Activated CD4-positive, alpha-beta T cell treated with anti-CD3 and anti-CD28 coated beads, Interleukin-2, amount 50 U/mL, for 24 hours (primary cell): ENCODE data around the gene N4BP2L1.
A peak's percentile ranks its signal among the peaks of the same experiment; 100 is the strongest.

Experiments
- DNase-seq, 2 donors: peaks; one replicate each; pipeline ENCODE4 v3.0.0-alpha.2; 2020; ENCODE audit warnings: low read depth in 1 of 2, low spot score in 1 of 2

N4BP2L1 gene

GRCh38 chr13:32432856-32433255, 4.9 kb upstream of the N4BP2L1 start:
- no peak for DNase-seq

DNA sequence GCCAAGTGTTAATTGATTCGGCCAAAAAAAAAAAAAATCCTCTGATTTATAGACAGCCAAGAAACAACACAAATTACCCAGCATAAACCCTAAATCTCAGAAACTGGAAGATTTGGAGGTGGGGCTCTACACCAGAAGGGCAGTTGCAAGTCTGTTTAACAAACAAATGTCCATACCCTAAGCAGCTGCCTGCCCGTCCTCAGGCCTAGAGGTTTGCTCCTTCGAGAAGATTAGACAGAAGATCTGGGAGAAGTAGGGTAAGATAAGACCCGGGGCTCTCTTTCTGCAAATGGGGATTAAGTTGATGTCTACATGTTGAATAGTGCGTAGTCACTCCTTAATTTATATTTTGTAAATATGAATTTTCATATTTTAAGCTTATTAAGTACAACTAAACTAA, 3.4 kb upstream of the N4BP2L1 start:
- no peak for DNase-seq

- no peak for DNase-seq
These were observed 2.3 kb upstream of the N4BP2L1 start for GRCh38 chr13:32430018-32430747.

DNA sequence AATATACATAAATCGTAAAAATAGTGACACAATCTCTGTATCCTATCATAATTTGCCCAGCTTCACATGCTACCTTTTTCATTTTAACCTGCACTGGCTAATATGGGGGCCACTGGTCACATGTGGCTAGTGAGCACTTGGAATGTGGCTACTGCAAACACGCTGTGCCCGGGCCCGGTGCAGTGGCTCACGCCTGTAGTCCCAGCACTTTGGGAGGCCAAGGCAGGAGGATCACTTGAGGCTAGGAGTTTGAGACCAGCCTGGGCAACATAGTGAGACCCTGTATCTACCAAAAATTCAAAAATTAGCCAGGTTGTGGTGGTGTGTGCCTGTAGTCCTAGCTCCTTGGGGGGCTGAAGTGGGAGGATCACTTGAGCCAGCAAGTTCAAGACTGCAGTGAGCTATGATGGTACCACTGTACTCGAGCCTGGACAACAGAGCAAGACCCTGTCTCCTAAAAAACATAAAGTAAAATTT, 1.5 kb upstream of the N4BP2L1 start:
- no peak for DNase-seq

DNA sequence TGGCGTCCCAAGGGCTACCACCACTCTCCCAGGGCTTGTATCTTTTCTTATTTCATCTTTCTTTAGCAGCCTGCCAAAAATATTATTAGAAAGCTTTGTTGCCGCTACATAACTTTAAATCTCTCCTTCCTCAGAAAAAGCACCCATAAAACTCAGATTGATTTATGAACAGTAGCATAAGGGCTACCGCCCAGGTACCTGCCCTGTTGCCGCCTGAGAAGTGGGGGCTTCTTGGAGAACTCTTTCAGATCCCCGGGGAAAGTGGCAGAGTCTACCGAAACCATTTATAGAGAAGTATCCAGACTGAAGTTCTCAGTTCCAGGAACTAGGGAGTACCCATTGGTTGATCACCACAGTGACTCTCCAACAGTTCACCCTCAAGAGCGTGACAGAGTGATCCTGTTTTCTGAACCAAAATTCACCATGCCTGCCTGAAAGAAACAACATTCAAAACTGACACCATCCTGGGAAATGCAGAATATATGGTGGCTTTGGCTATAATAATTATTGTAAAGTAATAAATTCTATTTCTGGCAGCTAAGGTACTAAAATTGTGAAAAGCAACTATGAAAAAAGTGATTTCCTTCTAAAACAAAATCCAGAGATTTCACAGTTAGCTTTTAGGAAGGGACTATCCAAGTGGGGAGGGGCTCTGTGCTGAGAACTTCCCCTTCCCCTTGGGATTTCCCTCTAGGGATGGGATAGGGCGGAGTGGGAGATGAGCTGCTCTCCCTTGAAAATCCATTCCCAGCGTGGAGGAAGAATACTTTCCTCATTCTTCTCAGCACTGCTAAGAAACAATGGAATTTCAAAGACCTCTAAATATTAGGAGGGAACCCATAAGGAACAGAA, 877 bp upstream of the N4BP2L1 start:
- no peak for DNase-seq

GRCh38 chr13:32426990-32427851, 709 bp downstream of the N4BP2L1 start:
- DNase-seq: peak; percentile 22 to 25

GRCh38 chr13:32426191-32426989, 1.5 kb downstream of the N4BP2L1 start:
- peak; percentile 21 to 46 for DNase-seq

- DNase-seq: no peak
These were observed 2.8 kb downstream of the N4BP2L1 start for GRCh38 chr13:32425158-32425557.

- DNase-seq: no peak
These were observed 4.3 kb downstream of the N4BP2L1 start for GRCh38 chr13:32423592-32423991.

DNA sequence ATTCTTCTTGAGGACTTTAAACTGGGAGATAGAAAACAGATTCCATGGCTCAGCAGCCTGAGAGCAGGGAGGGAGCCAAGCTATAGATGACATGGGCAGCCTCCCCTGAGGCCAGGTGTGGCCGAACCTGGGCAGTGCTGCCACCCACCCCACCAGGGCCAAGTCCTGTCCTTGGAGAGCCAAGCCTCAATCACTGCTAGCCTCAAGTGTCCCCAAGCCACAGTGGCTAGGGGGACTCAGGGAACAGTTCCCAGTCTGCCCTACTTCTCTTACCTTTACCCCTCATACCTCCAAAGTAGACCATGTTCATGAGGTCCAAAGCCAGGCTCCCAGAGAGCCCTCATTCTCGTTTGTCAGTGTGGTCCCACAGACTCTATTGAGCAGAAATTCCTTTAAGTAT, 8.1 kb downstream of the N4BP2L1 start:
- DNase-seq: no peak

- DNase-seq: no peak
These were observed 9.9 kb downstream of the N4BP2L1 start for GRCh38 chr13:32417995-32418394.

GRCh38 chr13:32415019-32415418, 12.9 kb downstream of the N4BP2L1 start:
- no peak for DNase-seq

DNA sequence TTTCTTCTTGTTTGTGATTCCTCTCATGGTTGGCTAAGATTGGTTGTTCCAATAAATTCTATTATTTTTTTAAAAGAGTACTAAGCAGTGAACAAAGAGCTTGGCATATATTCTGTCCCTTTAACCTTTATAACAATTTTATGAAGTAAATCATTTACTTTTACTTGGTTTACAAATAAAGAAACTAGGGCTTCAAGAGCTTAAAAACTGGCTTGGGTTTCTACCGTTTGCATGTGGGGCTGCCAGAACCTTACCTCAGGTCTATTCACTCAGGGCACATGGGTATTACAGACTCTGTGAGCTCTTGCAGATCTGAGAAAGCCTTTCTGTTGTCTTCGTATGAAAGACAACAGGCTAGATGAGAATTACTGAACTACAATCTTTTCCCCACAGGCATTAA, 13.3 kb downstream of the N4BP2L1 start:
- no peak for DNase-seq

DNA sequence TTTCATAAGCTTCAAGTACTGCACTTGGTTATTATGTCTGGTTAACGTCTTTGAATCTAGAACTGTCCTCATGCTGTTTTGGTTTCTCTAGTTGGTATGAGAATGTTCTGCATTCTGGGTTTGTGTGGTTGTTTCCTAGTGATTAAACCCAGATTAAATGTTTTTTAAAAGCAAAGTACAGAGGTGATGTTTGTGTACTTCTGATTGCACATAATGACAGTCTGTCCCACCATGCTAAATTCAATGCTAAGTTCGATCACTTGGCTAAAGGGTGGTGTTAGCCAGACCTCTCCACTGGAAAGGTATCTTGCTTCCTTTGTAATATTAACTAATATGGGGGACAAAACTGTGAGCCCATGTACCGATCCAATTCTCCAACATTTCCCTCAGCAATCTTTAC, 14.6 kb downstream of the N4BP2L1 start:
- DNase-seq: no peak

- no peak for DNase-seq
These were observed 18.1 kb downstream of the N4BP2L1 start for GRCh38 chr13:32409561-32410421.

DNA sequence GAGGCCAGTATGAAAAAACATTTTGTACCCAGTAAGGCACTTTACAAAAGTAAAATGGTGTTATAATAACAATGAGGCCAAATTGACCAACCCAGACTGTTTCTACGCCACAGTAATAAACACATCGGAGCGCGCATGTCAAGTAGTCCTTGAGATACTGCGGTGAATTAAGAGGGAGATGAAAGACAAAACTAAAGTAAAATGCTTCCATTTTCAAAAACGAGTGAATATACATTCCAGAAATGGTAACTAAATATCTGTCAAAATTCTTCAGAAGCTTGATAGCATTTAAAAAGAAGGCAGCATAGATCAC, 19.0 kb downstream of the N4BP2L1 start:
- no peak for DNase-seq

DNA sequence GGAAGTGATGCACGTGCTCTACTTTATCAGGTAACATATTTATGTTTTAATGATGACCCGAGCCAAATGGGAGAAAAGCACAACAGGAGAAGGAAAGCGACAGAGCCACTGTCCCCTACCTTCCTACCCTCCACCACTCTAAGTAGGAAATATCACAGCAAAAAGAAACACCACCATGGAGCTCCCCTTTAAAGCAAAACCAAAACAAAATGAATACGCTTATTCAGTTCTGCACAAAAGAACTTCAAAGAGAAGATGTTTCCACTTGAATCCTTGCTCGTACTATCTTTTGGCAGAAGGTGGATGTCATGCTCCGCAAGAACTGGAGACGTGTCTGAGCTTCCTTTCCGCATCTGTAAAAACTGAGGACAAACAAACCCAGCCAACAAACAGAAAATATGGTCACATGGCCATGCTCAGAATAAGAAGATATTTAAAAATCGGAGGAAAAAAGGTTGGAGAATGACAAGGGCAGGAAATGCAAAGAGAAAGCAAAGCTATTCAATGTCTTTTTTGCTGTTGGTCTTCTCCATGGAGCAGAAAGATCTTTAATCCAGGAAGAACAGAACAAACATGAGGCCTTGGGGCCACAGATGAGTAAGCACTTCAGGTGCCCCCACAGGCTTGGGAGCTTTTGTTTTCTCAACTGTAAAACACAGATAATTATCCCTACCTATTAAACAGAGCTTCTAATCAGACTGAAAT, 19.5 kb downstream of the N4BP2L1 start:
- no peak for DNase-seq

DNA sequence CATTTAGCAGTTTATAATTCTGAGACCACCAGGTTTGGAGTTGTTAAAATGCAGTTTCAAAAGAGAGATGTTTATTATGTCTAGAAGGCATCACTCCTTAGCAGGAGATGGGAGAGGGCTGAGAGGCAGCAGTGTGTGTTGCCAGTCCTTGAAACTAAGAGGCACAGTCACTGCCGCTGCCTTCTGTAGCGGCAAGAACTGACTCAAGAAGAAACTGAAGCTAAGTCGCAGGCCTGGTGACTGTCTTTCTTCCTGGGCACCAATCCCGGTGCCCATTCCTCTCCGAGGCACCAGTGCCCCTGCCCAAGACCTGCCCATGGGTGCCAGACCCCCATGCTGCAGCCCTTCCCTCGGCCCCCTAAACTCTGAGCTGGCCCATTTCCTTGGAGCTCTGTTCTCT, 20.1 kb downstream of the N4BP2L1 start:
- DNase-seq: no peak

DNA sequence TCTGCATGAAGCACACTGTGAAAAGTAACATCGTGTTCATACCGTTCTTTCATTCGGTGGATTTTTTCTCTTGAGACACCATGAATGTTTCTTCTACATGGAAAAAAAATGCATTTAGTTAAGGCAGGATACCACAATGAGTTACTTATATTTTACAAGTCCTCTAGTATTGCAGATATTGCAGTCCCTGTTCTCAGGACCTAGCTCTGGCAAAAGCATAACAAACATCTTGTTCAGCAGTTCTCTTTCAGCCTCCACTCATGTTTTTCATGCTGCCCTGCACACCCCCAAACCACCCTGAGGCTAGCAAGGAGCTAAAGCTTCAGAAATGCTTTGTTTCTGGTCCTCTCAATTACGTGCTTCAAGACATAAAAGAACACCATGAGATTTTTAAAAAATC, 24.8 kb downstream of the N4BP2L1 start:
- no peak for DNase-seq
